H9 (cell line): ENCODE results near the gene GHRHR. TPM values are rescaled to one million over a fixed set of nuclear protein-coding genes. Genes with fewer than 3 reads are reported as not detected.
A peak's percentile ranks its signal among the peaks of the same experiment; 100 is the strongest.

ENCODE experiments used
- DNase-seq: peaks from one replicate; pipeline ENCODE4 v3.0.0-alpha.2; 2017
- H2AFZ ChIP-seq: one replicate; pipeline ENCODE4 v1.6.1; 2013; ENCODE audit warnings: mild to moderate bottlenecking, low read length, control low read depth, moderate library complexity
- H2AK5ac ChIP-seq: 2 replicates; pipeline ENCODE4 v1.6.1; 2013; ENCODE audit warnings: low read length, control low read depth, mixed read lengths; ENCODE audit not compliant: insufficient read length
- H2BK120ac ChIP-seq: one replicate; pipeline ENCODE4 v1.6.1; 2013; ENCODE audit warnings: low read depth, mild to moderate bottlenecking, low read length, control low read depth, inconsistent platforms; ENCODE audit not compliant: poor library complexity, severe bottlenecking
- H2BK12ac ChIP-seq: 2 replicates; pipeline ENCODE4 v1.6.1; 2013; ENCODE audit warnings: low read length, control low read depth, mixed read lengths, low read depth; ENCODE audit not compliant: insufficient read length
- H2BK15ac ChIP-seq: 2 replicates; pipeline ENCODE4 v1.6.1; 2013; ENCODE audit warnings: low read depth, low read length, control low read depth
- H2BK20ac ChIP-seq: one replicate; pipeline ENCODE4 v1.6.1; 2013; ENCODE audit warnings: low read depth, mild to moderate bottlenecking, low read length, control low read depth, inconsistent platforms; ENCODE audit not compliant: poor library complexity, severe bottlenecking
- H2BK5ac ChIP-seq: 2 replicates; pipeline ENCODE4 v1.6.1; 2013; ENCODE audit warnings: low read length, control low read depth, mixed read lengths; ENCODE audit not compliant: insufficient read length
- H3K14ac ChIP-seq: 2 replicates; pipeline ENCODE4 v1.6.1; 2013; ENCODE audit warnings: low read length, control low read depth; ENCODE audit not compliant: insufficient read depth
- H3K18ac ChIP-seq: 2 replicates; pipeline ENCODE4 v1.6.1; 2013; ENCODE audit warnings: low read depth, mild to moderate bottlenecking, mixed read lengths, low read length, control low read depth; ENCODE audit not compliant: insufficient read length
- H3K23ac ChIP-seq: 2 replicates; pipeline ENCODE4 v1.6.1; 2013; ENCODE audit warnings: low read length, control low read depth, mixed read lengths, low read depth; ENCODE audit not compliant: insufficient read length
- H3K23me2 ChIP-seq: 2 replicates; pipeline ENCODE4 v1.6.1; 2013; ENCODE audit warnings: low read depth, mild to moderate bottlenecking, mixed read lengths, low read length, control low read depth; ENCODE audit not compliant: insufficient read length, poor library complexity, severe bottlenecking
- H3K27ac ChIP-seq: 2 replicates; pipeline ENCODE4 v1.5.1; 2013; ENCODE audit warnings: low read length, control low read depth, mixed read lengths, low read depth; ENCODE audit not compliant: insufficient read length
- H3K27me3 ChIP-seq: 2 replicates; pipeline ENCODE4 v1.6.1; 2013; ENCODE audit warnings: low read length, control low read depth, inconsistent platforms; ENCODE audit not compliant: insufficient read depth
- H3K4ac ChIP-seq: 2 replicates; pipeline ENCODE4 v1.6.1; 2013; ENCODE audit warnings: low read depth, mild to moderate bottlenecking, control low read depth, inconsistent platforms, low read length, moderate library complexity
- H3K4me1 ChIP-seq: 2 replicates; pipeline ENCODE4 v1.6.1; 2013; ENCODE audit warnings: low read length, control low read depth, inconsistent platforms; ENCODE audit not compliant: insufficient read depth
- H3K4me2 ChIP-seq: 2 replicates; pipeline ENCODE4 v1.6.1; 2013; ENCODE audit warnings: low read length, control low read depth, mixed read lengths; ENCODE audit not compliant: insufficient read length, insufficient read depth
- H3K56ac ChIP-seq: 2 replicates; pipeline ENCODE4 v1.6.1; 2013; ENCODE audit warnings: low read depth, mild to moderate bottlenecking, mixed read lengths, low read length, control low read depth; ENCODE audit not compliant: insufficient read length
- H3K79me1 ChIP-seq: 2 replicates; pipeline ENCODE4 v1.6.1; 2013; ENCODE audit warnings: low read depth, mild to moderate bottlenecking, moderate library complexity, low read length, control low read depth, inconsistent platforms; ENCODE audit not compliant: insufficient read depth, poor library complexity, severe bottlenecking
- H3K79me2 ChIP-seq: 2 replicates; pipeline ENCODE4 v1.6.1; 2013; ENCODE audit warnings: low read length, control low read depth, inconsistent platforms; ENCODE audit not compliant: insufficient read depth
- H3K9ac ChIP-seq: 2 replicates; pipeline ENCODE4 v1.6.1; 2013; ENCODE audit warnings: low read length, control low read depth, mixed read lengths; ENCODE audit not compliant: insufficient read length; ENCODE audit errors: extremely low read depth
- H3K9me3 ChIP-seq: one replicate; pipeline ENCODE4 v1.6.1; 2013; ENCODE audit warnings: low read depth, low read length, inconsistent platforms; ENCODE audit not compliant: control insufficient read depth
- H3T11ph ChIP-seq: one replicate; pipeline ENCODE4 v1.6.1; 2013; ENCODE audit warnings: mild to moderate bottlenecking, low read length, control low read depth, inconsistent platforms
- H4K20me1 ChIP-seq: one replicate; pipeline ENCODE4 v1.6.1; 2013; ENCODE audit not compliant: control insufficient read depth, insufficient read length, insufficient read depth
- H4K5ac ChIP-seq: 2 replicates; pipeline ENCODE4 v1.6.1; 2013; ENCODE audit warnings: low read depth, mild to moderate bottlenecking, mixed read lengths, low read length, control low read depth; ENCODE audit not compliant: insufficient read length
- H4K8ac ChIP-seq: replicated peaks from 2 replicates; pipeline ENCODE4 v1.6.1; 2013; ENCODE audit warnings: low read length, control low read depth, mixed read lengths, low read depth; ENCODE audit not compliant: insufficient read length
- H4K91ac ChIP-seq: 2 replicates; pipeline ENCODE4 v1.6.1; 2013; ENCODE audit warnings: low read depth, mild to moderate bottlenecking, moderate library complexity, mixed read lengths, low read length, control low read depth; ENCODE audit not compliant: insufficient read length
- H3K27ac Mint-ChIP-seq, 3 experiments: 2 replicates in 2 of 3; 3 replicates in 1 of 3; pipeline ENCODE4 v1.8.0; 2020 to 2021; ENCODE audit warnings: mixed read lengths in 3 of 3, mild to moderate bottlenecking in 1 of 3, moderate library complexity in 1 of 3
- H3K27me3 Mint-ChIP-seq: 2 replicates; pipeline ENCODE4 v1.8.0; 2021; ENCODE audit warnings: low read depth, mild to moderate bottlenecking, moderate library complexity, mixed read lengths
- H3K36me3 Mint-ChIP-seq, 3 experiments: 2 replicates in 2 of 3; 3 replicates in 1 of 3; pipeline ENCODE4 v1.8.0; 2020 to 2021; ENCODE audit warnings: low read depth in 3 of 3, mixed read lengths in 3 of 3; ENCODE audit not compliant: insufficient read depth in 1 of 3
- H3K4me1 Mint-ChIP-seq, 2 experiments: 2 replicates each; pipeline ENCODE4 v1.8.0; 2020; ENCODE audit warnings: mixed read lengths in 2 of 2
- H3K4me3 Mint-ChIP-seq, 2 experiments: 2 replicates in 1 of 2; 3 replicates in 1 of 2; pipeline ENCODE4 v1.8.0; 2020 to 2021; ENCODE audit warnings: mild to moderate bottlenecking in 2 of 2, mixed read lengths in 2 of 2, moderate library complexity in 1 of 2
- H3K9me3 Mint-ChIP-seq, 2 experiments: 2 replicates in 1 of 2; 3 replicates in 1 of 2; pipeline ENCODE4 v1.8.0; 2020; ENCODE audit warnings: mild to moderate bottlenecking in 2 of 2, mixed read lengths in 2 of 2, moderate library complexity in 1 of 2
- WGBS: extraction: QIAGEN DNeasy Blood & Tissue Kit; methylation state at CpG from one replicate; pipeline ENCODE4 v1.1.7; 2013; ENCODE audit warnings: missing lambda C conversion rate, low lambda C conversion rate, mixed read lengths; ENCODE audit not compliant: insufficient read length; ENCODE audit errors: extremely low coverage; 5-methylcytosine and 5-hydroxymethylcytosine counted together
- total RNA-seq: library from RNA; stranded (reverse); gene quantifications from 2 replicates; pipeline ENCODE4 v1.2.1, GENCODE V29; 2021
- TF ChIP-seq, protein P1 (sequence below): fragments of 200-600 bp; sonication (generic); conservative IDR thresholded peaks from 3 replicates; pipeline ENCODE4 v1.8.0; 2021; ENCODE audit warnings: antibody characterized with exemption, mild to moderate bottlenecking

The GHRHR gene
- total RNA-seq, 1 experiment from 2014 or later, result 7.4 TPM

- H3T11ph ChIP-seq, result no peak overlapping the region
- no peak overlapping the region for H3K27ac ChIP-seq
- H3K18ac ChIP-seq, result no peak overlapping the region
- H3K4me1 ChIP-seq, result 0 out of 2 replicates have a peak, but pooled peaks cover 2% of the 10 kb centered on the region
- H4K20me1 ChIP-seq, result no peaks in the 10 kb centered on the region
- no peak overlapping the region for H3K4me2 ChIP-seq
- no peak overlapping the region for H2BK120ac ChIP-seq
- no peak for DNase-seq
- H4K5ac ChIP-seq, result no peak overlapping the region
- no peak overlapping the region for H3K4ac ChIP-seq
- H2AFZ ChIP-seq, result no peak overlapping the region
- H2BK15ac ChIP-seq, result no peak overlapping the region
- H2AK5ac ChIP-seq, result no peak overlapping the region
- Mint-ChIP-seq H3K27ac (peak overlapping the region in 1 of 3 experiments; percentile 49; a peak in 1 of 7 replicates), H3K4me1 (peaks cover 25 to 34% of the 10 kb centered on the region in 2 experiments), H3K27me3 (peaks cover 2% of the 10 kb centered on the region), H3K4me3 (no peak overlapping the region), H3K36me3 (peaks cover 0 to 13% (median 0%) of the 10 kb centered on the region in 3 experiments; a peak in 5 of 7 replicates), H3K9me3 (peaks cover 0 to 4% of the 10 kb centered on the region in 2 experiments; a peak in 1 of 5 replicates)
- no peak overlapping the region for H3K14ac ChIP-seq
- no peak overlapping the region for H4K8ac ChIP-seq
- H3K79me1 ChIP-seq, result no peaks in the 10 kb centered on the region
- no CpG with 5 or more reads among the region's 5 CpGs for WGBS
- no peak overlapping the region for H3K23ac ChIP-seq
- H4K91ac ChIP-seq, result no peak overlapping the region
- no peak overlapping the region for H2BK20ac ChIP-seq
- no peak overlapping the region for H2BK5ac ChIP-seq
- no peak overlapping the region for H3K9ac ChIP-seq
- TF ChIP-seq, protein P1, sequence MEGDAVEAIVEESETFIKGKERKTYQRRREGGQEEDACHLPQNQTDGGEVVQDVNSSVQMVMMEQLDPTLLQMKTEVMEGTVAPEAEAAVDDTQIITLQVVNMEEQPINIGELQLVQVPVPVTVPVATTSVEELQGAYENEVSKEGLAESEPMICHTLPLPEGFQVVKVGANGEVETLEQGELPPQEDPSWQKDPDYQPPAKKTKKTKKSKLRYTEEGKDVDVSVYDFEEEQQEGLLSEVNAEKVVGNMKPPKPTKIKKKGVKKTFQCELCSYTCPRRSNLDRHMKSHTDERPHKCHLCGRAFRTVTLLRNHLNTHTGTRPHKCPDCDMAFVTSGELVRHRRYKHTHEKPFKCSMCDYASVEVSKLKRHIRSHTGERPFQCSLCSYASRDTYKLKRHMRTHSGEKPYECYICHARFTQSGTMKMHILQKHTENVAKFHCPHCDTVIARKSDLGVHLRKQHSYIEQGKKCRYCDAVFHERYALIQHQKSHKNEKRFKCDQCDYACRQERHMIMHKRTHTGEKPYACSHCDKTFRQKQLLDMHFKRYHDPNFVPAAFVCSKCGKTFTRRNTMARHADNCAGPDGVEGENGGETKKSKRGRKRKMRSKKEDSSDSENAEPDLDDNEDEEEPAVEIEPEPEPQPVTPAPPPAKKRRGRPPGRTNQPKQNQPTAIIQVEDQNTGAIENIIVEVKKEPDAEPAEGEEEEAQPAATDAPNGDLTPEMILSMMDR, result no peak
- H3K27me3 ChIP-seq, result 0 out of 2 replicates have a peak, but pooled peaks cover under 1% of the 10 kb centered on the region
- H3K23me2 ChIP-seq, result no peaks in the 10 kb centered on the region
- H3K9me3 ChIP-seq, result no peaks in the 10 kb centered on the region
- H3K79me2 ChIP-seq, result no peaks in the 10 kb centered on the region
- H3K56ac ChIP-seq, result no peak overlapping the region
- H2BK12ac ChIP-seq, result no peak overlapping the region
Observed at GRCh38 chr7:31000779-31001178, 37.0 kb downstream of the GHRHR start.
